Measurements from ENCODE around the gene ZCCHC14.
"Not testable (repeated sequence)": the region's sequence is repeated elsewhere in the genome, so short reads cannot be mapped to it uniquely, and the experiment has no call there.

ZCCHC14 gene

GRCh38 chr16:87533061-87533460 lies 40.2 kb upstream of the ZCCHC14 start:
- peaks cover 33% of the 10 kb centered on the region for H3K9me3 Mint-ChIP-seq
- H3K4me1 Mint-ChIP-seq (ENCODE audit: low read depth): no peaks in the 10 kb centered on the region
- peaks cover 3% of the 10 kb centered on the region for H3K27me3 Mint-ChIP-seq (ENCODE audit: low read depth)
- H3K36me3 Mint-ChIP-seq (ENCODE audit: low read depth): no peaks in the 10 kb centered on the region
- H3K4me3 Mint-ChIP-seq: no peak overlapping the region
- no peak overlapping the region for H3K27ac Mint-ChIP-seq

DNA sequence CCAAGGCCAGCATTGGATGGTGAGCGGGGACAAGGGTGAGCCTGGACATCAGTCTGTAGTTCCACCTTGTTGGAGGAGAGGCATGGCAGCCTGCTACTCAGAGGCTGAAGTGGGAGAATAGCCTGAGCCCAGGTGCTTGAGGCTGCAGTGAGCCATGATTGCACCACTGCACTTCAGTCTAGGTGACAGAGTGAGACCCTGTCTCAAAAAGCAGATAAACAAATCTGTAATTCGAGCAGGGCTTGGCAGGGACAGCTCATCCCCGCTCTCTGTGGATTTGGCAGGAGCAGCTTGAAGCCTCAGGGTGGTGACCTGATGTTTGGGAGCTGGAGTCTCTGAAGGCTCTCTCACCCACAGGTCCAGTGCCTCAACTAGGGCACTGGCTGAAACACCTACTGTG lies 38.6 kb upstream of the ZCCHC14 start:
- Mint-ChIP-seq H3K36me3 (ENCODE audit: low read depth) (no peaks in the 10 kb centered on the region), H3K4me1 (ENCODE audit: low read depth) (no peaks in the 10 kb centered on the region), H3K27me3 (ENCODE audit: low read depth) (peaks cover 3% of the 10 kb centered on the region), H3K9me3 (peaks cover 28% of the 10 kb centered on the region), H3K27ac (no peak overlapping the region), H3K4me3 (no peak overlapping the region)

DNA sequence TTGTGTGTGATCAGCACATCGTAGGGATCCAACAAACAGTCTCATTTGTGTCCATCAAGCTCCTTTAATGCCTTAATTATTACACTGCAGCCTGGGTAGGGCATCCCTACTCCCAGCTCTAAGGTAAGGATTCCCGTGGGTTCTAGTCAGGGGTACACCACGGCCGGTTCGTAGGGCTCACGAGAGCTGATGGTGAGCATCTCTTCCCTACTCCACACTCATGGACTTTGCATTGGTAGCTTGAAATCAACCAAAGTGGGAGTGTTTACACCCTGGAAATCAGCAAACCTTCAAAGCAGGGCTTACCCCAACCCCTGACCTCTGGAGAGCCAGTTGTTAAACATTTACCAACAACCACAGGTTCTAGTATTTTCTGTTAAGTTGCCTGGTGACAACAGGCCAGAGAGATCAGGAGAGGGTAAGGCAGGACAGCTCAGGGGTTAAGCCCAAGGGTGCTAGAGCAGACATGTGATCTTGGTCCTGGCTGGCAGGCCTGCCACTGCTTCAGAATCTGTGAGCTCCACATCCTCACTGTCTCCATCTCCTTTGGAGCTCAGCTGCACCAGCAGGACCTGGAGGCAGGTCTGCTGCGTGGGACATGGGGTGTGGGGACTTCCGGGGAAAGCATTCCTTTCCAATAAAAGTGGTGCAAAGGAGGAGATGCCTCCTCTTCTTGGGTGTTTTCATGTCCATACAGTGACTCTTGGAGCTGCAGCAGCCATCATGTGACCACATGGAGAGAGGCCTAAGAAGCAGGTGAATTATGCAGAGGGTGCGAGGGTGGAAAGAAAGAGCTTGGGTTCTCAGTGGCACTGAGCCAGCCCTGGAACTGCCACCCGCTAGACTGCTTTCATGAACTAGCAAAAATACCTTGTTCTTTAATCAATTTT lies 36.1 kb upstream of the ZCCHC14 start:
- Mint-ChIP-seq H3K27me3 (ENCODE audit: low read depth) (peaks cover 9% of the 10 kb centered on the region), H3K27ac (no peak overlapping the region), H3K9me3 (peaks cover 22% of the 10 kb centered on the region), H3K36me3 (ENCODE audit: low read depth) (no peaks in the 10 kb centered on the region), H3K4me1 (ENCODE audit: low read depth) (no peaks in the 10 kb centered on the region), H3K4me3 (no peak overlapping the region)

- no peaks in the 10 kb centered on the region for H3K36me3 Mint-ChIP-seq (ENCODE audit: low read depth)
- H3K4me1 Mint-ChIP-seq (ENCODE audit: low read depth): no peaks in the 10 kb centered on the region
- peaks cover 9% of the 10 kb centered on the region for H3K27me3 Mint-ChIP-seq (ENCODE audit: low read depth)
- no peak overlapping the region for H3K4me3 Mint-ChIP-seq
- H3K27ac Mint-ChIP-seq: no peak overlapping the region
- peaks cover 11% of the 10 kb centered on the region for H3K9me3 Mint-ChIP-seq
Observed at GRCh38 chr16:87527055-87527724, 34.4 kb upstream of the ZCCHC14 start.

- H3K9me3 Mint-ChIP-seq: peaks cover 11% of the 10 kb centered on the region
- no peak overlapping the region for H3K4me3 Mint-ChIP-seq
- H3K36me3 Mint-ChIP-seq (ENCODE audit: low read depth): no peaks in the 10 kb centered on the region
- peaks cover 9% of the 10 kb centered on the region for H3K27me3 Mint-ChIP-seq (ENCODE audit: low read depth)
- no peaks in the 10 kb centered on the region for H3K4me1 Mint-ChIP-seq (ENCODE audit: low read depth)
- H3K27ac Mint-ChIP-seq: no peak overlapping the region
Observed at GRCh38 chr16:87526238-87526947, 33.6 kb upstream of the ZCCHC14 start.

- Mint-ChIP-seq H3K27me3 (ENCODE audit: low read depth) (peaks cover 12% of the 10 kb centered on the region), H3K36me3 (ENCODE audit: low read depth) (no peaks in the 10 kb centered on the region), H3K4me3 (no peak overlapping the region), H3K27ac (no peak overlapping the region), H3K9me3 (peaks cover 8% of the 10 kb centered on the region), H3K4me1 (ENCODE audit: low read depth) (no peaks in the 10 kb centered on the region)
Observed at GRCh38 chr16:87525352-87525751, 32.5 kb upstream of the ZCCHC14 start.

- peaks cover 2% of the 10 kb centered on the region for H3K9me3 Mint-ChIP-seq
- no peak overlapping the region for H3K4me3 Mint-ChIP-seq
- no peaks in the 10 kb centered on the region for H3K36me3 Mint-ChIP-seq (ENCODE audit: low read depth)
- H3K4me1 Mint-ChIP-seq (ENCODE audit: low read depth): no peaks in the 10 kb centered on the region
- no peak overlapping the region for H3K27ac Mint-ChIP-seq
- H3K27me3 Mint-ChIP-seq (ENCODE audit: low read depth): peaks cover 9% of the 10 kb centered on the region
Observed at GRCh38 chr16:87524407-87524806, 31.6 kb upstream of the ZCCHC14 start.

GRCh38 chr16:87523605-87524004 lies 30.8 kb upstream of the ZCCHC14 start:
- H3K36me3 Mint-ChIP-seq (ENCODE audit: low read depth); H3K9me3 Mint-ChIP-seq; H3K27ac Mint-ChIP-seq; H3K4me3 Mint-ChIP-seq; H3K27me3 Mint-ChIP-seq (ENCODE audit: low read depth); H3K4me1 Mint-ChIP-seq (ENCODE audit: low read depth): not testable (repeated sequence)

DNA sequence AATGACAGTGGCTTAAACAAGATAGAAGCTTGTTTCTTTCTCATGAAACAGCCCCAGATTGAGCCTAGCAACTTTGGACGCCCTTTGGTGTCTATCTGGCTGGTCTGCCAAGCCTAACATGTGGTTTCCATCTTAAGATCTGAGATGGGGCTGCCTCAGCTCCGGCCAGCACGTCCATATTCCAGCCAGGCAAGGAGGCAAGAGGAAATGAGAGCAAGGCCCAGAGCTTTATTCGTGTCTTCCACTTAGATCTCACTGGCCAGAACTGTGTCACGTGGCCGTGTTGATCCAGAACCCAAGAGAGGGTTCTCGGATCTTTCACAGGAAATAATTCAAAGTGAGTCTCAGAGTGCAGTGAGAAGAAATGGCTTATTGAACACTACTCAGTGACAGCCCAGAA lies 28.9 kb upstream of the ZCCHC14 start:
- H3K4me3 Mint-ChIP-seq: not testable (repeated sequence)

DNA sequence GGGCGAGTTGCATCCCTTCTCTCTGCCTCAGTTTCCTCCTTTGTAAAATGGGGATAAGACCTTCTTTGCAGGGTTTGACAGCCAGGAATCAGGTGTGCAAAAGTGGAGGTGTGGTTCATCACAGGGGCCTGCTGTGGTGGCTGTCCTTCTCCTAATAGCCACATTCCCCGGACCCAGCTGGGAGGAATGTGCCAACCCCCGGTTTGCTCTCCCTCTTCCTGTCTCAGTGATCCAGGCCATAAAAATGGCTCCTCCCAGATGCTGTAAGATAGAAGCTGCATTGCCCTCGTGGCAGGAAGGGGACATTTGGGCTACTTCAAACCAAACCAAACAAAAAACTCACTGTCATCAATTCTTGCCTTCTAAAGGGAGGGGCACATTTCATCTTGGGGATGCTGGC lies 26.3 kb upstream of the ZCCHC14 start:
- not testable (repeated sequence) for H3K4me1 Mint-ChIP-seq (ENCODE audit: low read depth); H3K4me3 Mint-ChIP-seq; H3K9me3 Mint-ChIP-seq; H3K27me3 Mint-ChIP-seq (ENCODE audit: low read depth); H3K27ac Mint-ChIP-seq; H3K36me3 Mint-ChIP-seq (ENCODE audit: low read depth)

More for the DNA sequence above, 28.9 kb upstream of the ZCCHC14 start:
- H3K9me3 Mint-ChIP-seq; H3K4me1 Mint-ChIP-seq (ENCODE audit: low read depth); H3K36me3 Mint-ChIP-seq (ENCODE audit: low read depth); H3K27me3 Mint-ChIP-seq (ENCODE audit: low read depth); H3K27ac Mint-ChIP-seq: not testable (repeated sequence)

- not testable (repeated sequence) for H3K4me1 Mint-ChIP-seq (ENCODE audit: low read depth); H3K9me3 Mint-ChIP-seq; H3K4me3 Mint-ChIP-seq; H3K27me3 Mint-ChIP-seq (ENCODE audit: low read depth); H3K27ac Mint-ChIP-seq; H3K36me3 Mint-ChIP-seq (ENCODE audit: low read depth)
Observed at GRCh38 chr16:87518430-87519051, 25.7 kb upstream of the ZCCHC14 start.

- not testable (repeated sequence) for H3K27ac Mint-ChIP-seq, H3K4me3 Mint-ChIP-seq
Observed at GRCh38 chr16:87517610-87518429, 25.0 kb upstream of the ZCCHC14 start.

GRCh38 chr16:87516361-87516760 lies 23.5 kb upstream of the ZCCHC14 start:
- Mint-ChIP-seq H3K27ac (no peak overlapping the region), H3K27me3 (ENCODE audit: low read depth) (peaks cover 13% of the 10 kb centered on the region), H3K4me1 (ENCODE audit: low read depth) (no peaks in the 10 kb centered on the region), H3K4me3 (no peak overlapping the region), H3K36me3 (ENCODE audit: low read depth) (no peaks in the 10 kb centered on the region), H3K9me3 (no peaks in the 10 kb centered on the region)

More at GRCh38 chr16:87517610-87518429, 25.0 kb upstream of the ZCCHC14 start:
- not testable (repeated sequence) for H3K9me3 Mint-ChIP-seq; H3K27me3 Mint-ChIP-seq (ENCODE audit: low read depth); H3K4me1 Mint-ChIP-seq (ENCODE audit: low read depth); H3K36me3 Mint-ChIP-seq (ENCODE audit: low read depth)
